ENCODE results near the gene DLK1. TPM values are rescaled to one million over a fixed set of nuclear protein-coding genes. Genes with fewer than 3 reads are reported as not detected.

Gene DLK1
- total and polyA plus RNA-seq, 4 donors: 0.05 to 9.9 (median 1.2) TPM; not detected in 1

DNA sequence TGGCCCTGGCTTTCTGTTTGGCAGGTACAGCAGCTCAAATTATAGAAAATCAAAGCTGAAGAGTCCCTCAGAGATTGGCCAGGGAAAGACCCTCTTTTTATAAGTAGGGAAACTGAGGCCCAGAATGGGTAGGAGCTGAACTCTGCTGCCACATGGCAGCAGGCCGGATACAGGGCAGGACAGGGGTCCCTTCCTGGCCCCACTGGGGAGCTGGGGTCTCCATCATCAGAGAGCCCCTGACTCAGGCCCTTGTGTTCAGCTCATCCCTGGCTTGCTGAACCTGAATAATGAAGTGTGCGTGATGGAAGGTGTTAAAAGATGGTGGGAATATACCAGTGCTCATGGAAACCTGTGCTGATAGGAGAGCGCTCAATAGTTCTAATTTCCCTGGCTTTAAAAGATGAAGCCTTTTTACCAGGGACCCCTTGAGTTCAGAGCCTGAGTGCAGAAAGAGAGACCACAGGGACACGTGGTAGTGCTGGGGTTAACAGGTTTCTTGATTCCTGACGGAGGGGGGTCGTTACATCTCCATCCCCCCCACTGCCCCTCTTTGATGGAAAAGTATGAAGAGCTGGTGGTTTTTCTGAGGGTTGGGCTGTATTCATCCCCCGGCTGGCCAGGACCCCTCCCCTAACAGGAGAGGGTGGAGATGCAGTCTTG is 4.4 kb downstream of the DLK1 start:
- no peak for DNase-seq
- peaks cover 8 to 51% (median 35%) of the 10 kb centered on the region in 3 donors for H3K27me3 ChIP-seq (ENCODE audit: control insufficient read depth in 3 of 3, insufficient read depth in 3 of 3, low read length in 2 of 3)

DNA sequence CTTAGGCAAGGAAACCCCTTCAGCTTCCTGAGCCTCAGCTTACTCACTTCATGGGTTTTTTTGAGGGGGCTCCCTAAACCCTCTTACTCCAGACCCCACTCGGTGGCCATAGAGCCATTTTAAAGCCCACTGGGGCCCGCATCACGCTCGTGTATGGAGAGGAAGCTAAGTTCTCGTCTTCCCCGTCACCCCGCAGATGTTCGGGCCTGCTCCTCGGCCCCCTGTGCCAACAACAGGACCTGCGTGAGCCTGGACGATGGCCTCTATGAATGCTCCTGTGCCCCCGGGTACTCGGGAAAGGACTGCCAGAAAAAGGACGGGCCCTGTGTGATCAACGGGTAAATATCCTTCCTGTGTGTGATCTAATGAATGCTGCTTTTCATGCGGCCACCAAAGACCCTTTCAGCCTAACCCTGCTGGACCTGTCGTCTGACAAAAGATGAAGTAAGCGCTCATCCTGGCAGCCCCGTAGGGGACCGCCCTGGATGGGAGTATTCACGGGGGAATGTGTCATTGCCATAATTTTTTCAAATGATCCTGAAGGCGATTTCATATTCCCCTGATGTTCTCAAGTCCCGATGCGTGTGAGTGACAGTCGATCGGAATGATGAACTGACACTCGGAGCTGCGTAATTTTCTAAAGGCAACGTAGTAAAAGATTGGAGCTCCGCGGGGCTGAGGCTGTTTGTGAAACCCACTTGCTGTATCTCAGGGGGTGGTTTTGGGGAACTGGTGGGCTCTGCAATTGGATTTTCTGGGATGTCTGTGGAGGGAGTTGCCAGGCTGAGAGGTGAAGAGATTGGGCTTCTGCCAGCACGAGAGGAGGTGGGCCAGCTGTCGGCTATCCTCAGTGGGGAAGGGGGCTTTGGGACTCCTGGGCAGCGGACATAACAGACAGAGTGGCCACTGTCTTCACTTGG is 5.4 kb downstream of the DLK1 start:
- WGBS, 2 donors: 89 to 90% methylated on average over 34 of the region's 34 CpGs
- Histone ChIP-seq H3K4me3 (no peak overlapping the region), H3K27ac (ENCODE audit: low read depth in 1 of 2, low read length in 1 of 2) (no peak overlapping the region), H3K9me3 (ENCODE audit: control insufficient read depth in 4 of 4, insufficient read depth in 3 of 4, low read length in 3 of 4) (peaks cover 0 to 2% (median 0%) of the 10 kb centered on the region in 4 donors), H3K27me3 (ENCODE audit: control insufficient read depth in 3 of 3, insufficient read depth in 3 of 3, low read length in 2 of 3) (peaks cover 3 to 53% (median 32%) of the 10 kb centered on the region in 3 donors), H3K9ac (ENCODE audit: insufficient read depth in 1 of 2, low read length in 2 of 2) (no peak overlapping the region), H3K4me1 (ENCODE audit: control insufficient read depth in 5 of 5, insufficient read depth in 5 of 5, low read length in 5 of 5) (peaks cover 0 to 5% (median 0%) of the 10 kb centered on the region in 5 donors), H3K36me3 (ENCODE audit: control insufficient read depth in 4 of 4, insufficient read depth in 4 of 4, low read length in 4 of 4) (no peaks in the 10 kb centered on the region)
- DNase-seq (no peak), ATAC-seq (ENCODE audit: insufficient read depth, low FRiP score) (no peak)
- TF ChIP-seq, protein P1, sequence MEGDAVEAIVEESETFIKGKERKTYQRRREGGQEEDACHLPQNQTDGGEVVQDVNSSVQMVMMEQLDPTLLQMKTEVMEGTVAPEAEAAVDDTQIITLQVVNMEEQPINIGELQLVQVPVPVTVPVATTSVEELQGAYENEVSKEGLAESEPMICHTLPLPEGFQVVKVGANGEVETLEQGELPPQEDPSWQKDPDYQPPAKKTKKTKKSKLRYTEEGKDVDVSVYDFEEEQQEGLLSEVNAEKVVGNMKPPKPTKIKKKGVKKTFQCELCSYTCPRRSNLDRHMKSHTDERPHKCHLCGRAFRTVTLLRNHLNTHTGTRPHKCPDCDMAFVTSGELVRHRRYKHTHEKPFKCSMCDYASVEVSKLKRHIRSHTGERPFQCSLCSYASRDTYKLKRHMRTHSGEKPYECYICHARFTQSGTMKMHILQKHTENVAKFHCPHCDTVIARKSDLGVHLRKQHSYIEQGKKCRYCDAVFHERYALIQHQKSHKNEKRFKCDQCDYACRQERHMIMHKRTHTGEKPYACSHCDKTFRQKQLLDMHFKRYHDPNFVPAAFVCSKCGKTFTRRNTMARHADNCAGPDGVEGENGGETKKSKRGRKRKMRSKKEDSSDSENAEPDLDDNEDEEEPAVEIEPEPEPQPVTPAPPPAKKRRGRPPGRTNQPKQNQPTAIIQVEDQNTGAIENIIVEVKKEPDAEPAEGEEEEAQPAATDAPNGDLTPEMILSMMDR (IDR thresholded peaks at IDR 0.05; ENCODE audit: control extremely low read depth, extremely low read depth): no peak

More for the DNA sequence above, 4.4 kb downstream of the DLK1 start:
- Histone ChIP-seq H3K9me3 (ENCODE audit: control insufficient read depth in 4 of 4, insufficient read depth in 3 of 4, low read length in 3 of 4) (peaks cover 0 to 3% (median 0%) of the 10 kb centered on the region in 4 donors), H3K4me3 (no peak overlapping the region), H3K27ac (ENCODE audit: low read depth in 1 of 2, low read length in 1 of 2) (no peak overlapping the region), H3K4me1 (ENCODE audit: control insufficient read depth in 5 of 5, insufficient read depth in 5 of 5, low read length in 5 of 5) (peaks cover 0 to 5% (median 0%) of the 10 kb centered on the region in 5 donors), H3K36me3 (ENCODE audit: control insufficient read depth in 4 of 4, insufficient read depth in 4 of 4, low read length in 4 of 4) (no peaks in the 10 kb centered on the region), H3K9ac (ENCODE audit: insufficient read depth in 1 of 2, low read length in 2 of 2) (no peak overlapping the region)
- WGBS, 2 donors: 80 to 84% methylated on average over 7 of the region's 7 CpGs
- no peak for ATAC-seq (ENCODE audit: insufficient read depth, low FRiP score)
- TF ChIP-seq, protein P1 (IDR thresholded peaks at IDR 0.05; ENCODE audit: control extremely low read depth, extremely low read depth): no peak

DNA sequence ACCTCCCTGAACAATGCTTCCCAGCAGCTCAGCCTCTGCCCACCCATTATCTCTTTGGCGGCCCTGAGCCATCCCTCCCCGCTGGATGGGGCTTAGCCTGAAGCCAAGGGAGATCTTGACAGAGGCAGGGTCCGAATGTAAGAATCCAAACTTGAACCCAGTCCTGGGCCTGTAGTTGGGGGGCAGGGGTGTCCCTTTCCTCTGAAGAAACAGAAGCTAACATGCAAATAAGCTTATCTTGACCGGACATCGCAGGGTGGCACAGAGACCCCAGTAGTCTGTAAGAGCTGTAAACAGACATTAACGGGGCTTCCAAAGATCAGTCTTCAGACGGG is 6.0 kb downstream of the DLK1 start:
- 68 to 79% methylated on average over 7 of the region's 7 CpGs for WGBS, 2 donors
- no peak for ATAC-seq (ENCODE audit: insufficient read depth, low FRiP score)
- H3K27me3 ChIP-seq (ENCODE audit: control insufficient read depth in 3 of 3, insufficient read depth in 3 of 3, low read length in 2 of 3): peaks cover 0 to 51% (median 26%) of the 10 kb centered on the region in 3 donors

More for the DNA sequence above, 6.0 kb downstream of the DLK1 start:
- Histone ChIP-seq H3K27ac (ENCODE audit: low read depth in 1 of 2, low read length in 1 of 2) (no peak overlapping the region), H3K9ac (ENCODE audit: insufficient read depth in 1 of 2, low read length in 2 of 2) (no peak overlapping the region), H3K36me3 (ENCODE audit: control insufficient read depth in 4 of 4, insufficient read depth in 4 of 4, low read length in 4 of 4) (no peaks in the 10 kb centered on the region), H3K4me3 (no peak overlapping the region), H3K4me1 (ENCODE audit: control insufficient read depth in 5 of 5, insufficient read depth in 5 of 5, low read length in 5 of 5) (peaks cover 0 to 5% (median 0%) of the 10 kb centered on the region in 5 donors), H3K9me3 (ENCODE audit: control insufficient read depth in 4 of 4, insufficient read depth in 3 of 4, low read length in 3 of 4) (peaks cover 0 to 2% (median 0%) of the 10 kb centered on the region in 4 donors)
- TF ChIP-seq, protein P1 (IDR thresholded peaks at IDR 0.05; ENCODE audit: control extremely low read depth, extremely low read depth): no peak
- no peak for DNase-seq

All from lung (tissue), 12 donors.